Muscle of leg (tissue), 11 donors: ENCODE results near the gene CDC42BPG. TPM values are rescaled to one million over a fixed set of nuclear protein-coding genes. Genes with fewer than 3 reads are reported as not detected.

Experiments
- DNase-seq: peaks from one replicate; pipeline ENCODE4 v3.0.0; 2013
- H3K27ac ChIP-seq: one replicate; pipeline ENCODE4 v1.5.1; 2013; ENCODE audit warnings: mild to moderate bottlenecking, low read length, control low read depth
- H3K27me3 ChIP-seq: one replicate; pipeline ENCODE4 v1.6.1; 2013; ENCODE audit warnings: low read length; ENCODE audit not compliant: control insufficient read depth, insufficient read depth
- H3K36me3 ChIP-seq: one replicate; pipeline ENCODE4 v1.6.1; 2013; ENCODE audit warnings: low read length; ENCODE audit not compliant: control insufficient read depth, insufficient read depth
- H3K4me1 ChIP-seq: one replicate; pipeline ENCODE4 v1.6.1; 2013; ENCODE audit warnings: low read length; ENCODE audit not compliant: control insufficient read depth, insufficient read depth
- H3K4me3 ChIP-seq: one replicate; pipeline ENCODE4 v1.5.1; 2013; ENCODE audit warnings: low read length, control low read depth
- H3K9me3 ChIP-seq: replicated peaks from 2 replicates; pipeline ENCODE4 v1.6.1; 2013; ENCODE audit warnings: low read depth, low read length; ENCODE audit not compliant: control insufficient read depth
- WGBS: methylation state at CpG from one replicate; pipeline ENCODE4 v1.1.5; 2013; ENCODE audit warnings: missing lambda C conversion rate; ENCODE audit not compliant: insufficient coverage; 5-methylcytosine and 5-hydroxymethylcytosine counted together
- polyA plus RNA-seq, 8 donors: library from polyadenylated mRNA; unstranded; fragments of 120-200 nt; gene quantifications; one replicate each; pipeline versions ENCODE4 v1.2.1 to v1.2.3, GENCODE V29; 2013; ENCODE audit warnings: inconsistent platforms in 1 of 8, low replicate concordance in 1 of 8; ENCODE audit not compliant: insufficient read length in 8 of 8, insufficient read depth in 1 of 8
- total RNA-seq: library from RNA; stranded (reverse); fragments of 120-200 nt; gene quantifications from one replicate; pipeline ENCODE4 v1.2.4, GENCODE V29; 2013

CDC42BPG gene
- total and polyA plus RNA-seq, 9 donors, result 0.35 to 2.3 (median 0.95) TPM

- Histone ChIP-seq H3K27me3 (no peaks in the 10 kb centered on the region), H3K4me3 (no peak overlapping the region), H3K27ac (no peak overlapping the region), H3K9me3 (no peaks in the 10 kb centered on the region), H3K4me1 (peaks cover 28% of the 10 kb centered on the region), H3K36me3 (peaks cover 15% of the 10 kb centered on the region)
- DNase-seq, result no peak
- WGBS, result 92% methylated on average over 7 of the region's 19 CpGs
Measured at GRCh38 chr11:64796757-64797541, 47.5 kb downstream of the CDC42BPG start.

- Histone ChIP-seq H3K4me1 (peaks cover 21% of the 10 kb centered on the region), H3K4me3 (no peak overlapping the region), H3K9me3 (no peaks in the 10 kb centered on the region), H3K27ac (no peak overlapping the region), H3K36me3 (peaks cover 17% of the 10 kb centered on the region), H3K27me3 (no peaks in the 10 kb centered on the region)
- WGBS, result 65% methylated on average over 11 of the region's 19 CpGs
- DNase-seq, result no peak
Measured at GRCh38 chr11:64796047-64796756, 48.3 kb downstream of the CDC42BPG start.

GRCh38 chr11:64794526-64794925 lies 49.9 kb downstream of the CDC42BPG start:
- DNase-seq, result no peak
- peak overlapping the region; percentile 3 for H3K27ac ChIP-seq
- no peak overlapping the region for H3K4me3 ChIP-seq
- H3K27me3 ChIP-seq, result no peaks in the 10 kb centered on the region
- peaks cover 22% of the 10 kb centered on the region for H3K36me3 ChIP-seq
- peaks cover 11% of the 10 kb centered on the region for H3K4me1 ChIP-seq
- 89% methylated on average over 10 of the region's 10 CpGs for WGBS
- H3K9me3 ChIP-seq, result no peaks in the 10 kb centered on the region

- DNase-seq, result peak; percentile 80
- peaks cover 11% of the 10 kb centered on the region for H3K4me1 ChIP-seq
- WGBS, result 42% methylated on average over 7 of the region's 11 CpGs
- peak overlapping the region; percentile 89 for H3K27ac ChIP-seq
- H3K27me3 ChIP-seq, result no peaks in the 10 kb centered on the region
- no peak overlapping the region for H3K4me3 ChIP-seq
- H3K36me3 ChIP-seq, result peaks cover 29% of the 10 kb centered on the region
- H3K9me3 ChIP-seq, result no peaks in the 10 kb centered on the region
Measured at GRCh38 chr11:64793271-64794160, 50.9 kb downstream of the CDC42BPG start.

- DNase-seq, result no peak
- Histone ChIP-seq H3K27ac (peak overlapping the region; percentile 7), H3K4me1 (peaks cover 17% of the 10 kb centered on the region), H3K9me3 (no peaks in the 10 kb centered on the region), H3K4me3 (no peak overlapping the region), H3K36me3 (peaks cover 29% of the 10 kb centered on the region), H3K27me3 (no peaks in the 10 kb centered on the region)
- 100% methylated on average over 2 of the region's 4 CpGs for WGBS
Measured at GRCh38 chr11:64792482-64792881, 52.0 kb downstream of the CDC42BPG start.

GRCh38 chr11:64791781-64792291 lies 52.6 kb downstream of the CDC42BPG start:
- 77% methylated on average over 7 of the region's 14 CpGs for WGBS

GRCh38 chr11:64790205-64791095 lies 54.0 kb downstream of the CDC42BPG start:
- no peak overlapping the region for H3K4me3 ChIP-seq
- no peak for DNase-seq
- peaks cover 18% of the 10 kb centered on the region for H3K4me1 ChIP-seq
- no peak overlapping the region for H3K27ac ChIP-seq
- no peaks in the 10 kb centered on the region for H3K9me3 ChIP-seq
- H3K27me3 ChIP-seq, result no peaks in the 10 kb centered on the region
- peaks cover 19% of the 10 kb centered on the region for H3K36me3 ChIP-seq
- 81% methylated on average over 15 of the region's 25 CpGs for WGBS

More at GRCh38 chr11:64791781-64792291, 52.6 kb downstream of the CDC42BPG start:
- Histone ChIP-seq H3K27ac (no peak overlapping the region), H3K27me3 (no peaks in the 10 kb centered on the region), H3K9me3 (no peaks in the 10 kb centered on the region), H3K36me3 (peaks cover 23% of the 10 kb centered on the region), H3K4me3 (no peak overlapping the region), H3K4me1 (peaks cover 18% of the 10 kb centered on the region)
- DNase-seq, result no peak

GRCh38 chr11:64789331-64790204 lies 54.9 kb downstream of the CDC42BPG start:
- no peaks in the 10 kb centered on the region for H3K9me3 ChIP-seq
- peaks cover 19% of the 10 kb centered on the region for H3K36me3 ChIP-seq
- peaks cover 18% of the 10 kb centered on the region for H3K4me1 ChIP-seq
- no peak overlapping the region for H3K27ac ChIP-seq
- no peaks in the 10 kb centered on the region for H3K27me3 ChIP-seq
- 92% methylated on average over 10 of the region's 15 CpGs for WGBS
- DNase-seq, result no peak
- no peak overlapping the region for H3K4me3 ChIP-seq
